ENCODE data around the gene TM9SF3. TPM values are rescaled to one million over a fixed set of nuclear protein-coding genes. Genes with fewer than 3 reads are reported as not detected.

Gene TM9SF3
- total RNA-seq, 1 experiment from 2014 or later: 79.3 TPM

GRCh38 chr10:96501985-96502384 is 84.8 kb downstream of the TM9SF3 start (continued):
- no peak for TF ChIP-seq ZBTB33 (IDR thresholded peaks at IDR 0.05; ENCODE audit: extremely low read depth, insufficient replicate concordance, low read length)
- peak; percentile 96 for TF ChIP-seq FOSL1 (IDR thresholded peaks at IDR 0.05; ENCODE audit: low read depth)
- no peak for TF ChIP-seq TCF7L2 (IDR thresholded peaks at IDR 0.05; ENCODE audit: borderline replicate concordance, extremely low read depth, insufficient read depth, insufficient read length)
- TF ChIP-seq REST (IDR thresholded peaks at IDR 0.05; ENCODE audit: low read depth): no peak
- TF ChIP-seq EZH2 (IDR thresholded peaks at IDR 0.05): no peak
- no peak for TF ChIP-seq SIN3A (IDR thresholded peaks at IDR 0.05; ENCODE audit: low read depth)
- TF ChIP-seq SP1 (IDR thresholded peaks at IDR 0.05; ENCODE audit: low read depth): peak; percentile 60
- TF ChIP-seq SRF (IDR thresholded peaks at IDR 0.05; ENCODE audit: low read depth): no peak; the same call in 1 of the 2 replicates
- TF ChIP-seq ZFX (IDR thresholded peaks at IDR 0.05): no peak
- TF ChIP-seq POLR2A (IDR thresholded peaks at IDR 0.05; ENCODE audit: borderline replicate concordance, extremely low read depth, insufficient read depth, insufficient read length): no peak
- 0 out of 2 replicates have a peak, but pooled peaks have one; percentile 5 for TF ChIP-seq CEBPB (IDR thresholded peaks at IDR 0.05; ENCODE audit: low read depth)
- no peak for TF ChIP-seq EZH2phosphoT487 (IDR thresholded peaks at IDR 0.05; ENCODE audit: borderline replicate concordance)
- TF ChIP-seq EGR1 (IDR thresholded peaks at IDR 0.05; ENCODE audit: low read depth): no peak

All from HCT116 (cell line).